ENCODE data around the gene HOOK2.
A peak's percentile ranks its signal among the peaks of the same experiment; 100 is the strongest.

HOOK2 gene

GRCh38 chr19:12749938-12750521 is 25.3 kb downstream of the HOOK2 start (continued):
- no peak for TF ChIP-seq ZNF23 (tag by site-specific recombination; IDR thresholded peaks at IDR 0.05; ENCODE audit: borderline replicate concordance)
- no peak for TF ChIP-seq ZBTB49 (tag by site-specific recombination; IDR thresholded peaks at IDR 0.05; ENCODE audit: low read depth)
- TF ChIP-seq KLF1 (tag by site-specific recombination; IDR thresholded peaks at IDR 0.05) = 0 out of 2 replicates have a peak, but pooled peaks have one; percentile 41
- TF ChIP-seq ZNF37A (tag by site-specific recombination; IDR thresholded peaks at IDR 0.05) = no peak
- no peak for TF ChIP-seq ZNF280C (tag by site-specific recombination; IDR thresholded peaks at IDR 0.05)
- TF ChIP-seq, protein P1, sequence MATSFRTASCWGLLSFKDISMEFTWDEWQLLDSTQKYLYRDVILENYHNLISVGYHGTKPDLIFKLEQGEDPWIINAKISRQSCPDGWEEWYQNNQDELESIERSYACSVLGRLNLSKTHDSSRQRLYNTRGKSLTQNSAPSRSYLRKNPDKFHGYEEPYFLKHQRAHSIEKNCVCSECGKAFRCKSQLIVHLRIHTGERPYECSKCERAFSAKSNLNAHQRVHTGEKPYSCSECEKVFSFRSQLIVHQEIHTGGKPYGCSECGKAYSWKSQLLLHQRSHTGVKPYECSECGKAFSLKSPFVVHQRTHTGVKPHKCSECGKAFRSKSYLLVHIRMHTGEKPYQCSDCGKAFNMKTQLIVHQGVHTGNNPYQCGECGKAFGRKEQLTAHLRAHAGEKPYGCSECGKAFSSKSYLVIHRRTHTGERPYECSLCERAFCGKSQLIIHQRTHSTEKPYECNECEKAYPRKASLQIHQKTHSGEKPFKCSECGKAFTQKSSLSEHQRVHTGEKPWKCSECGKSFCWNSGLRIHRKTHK (tag by site-specific recombination; IDR thresholded peaks at IDR 0.05) = no peak
- no peak for TF ChIP-seq KLF10 (tag by site-specific recombination; IDR thresholded peaks at IDR 0.05)
- TF ChIP-seq SP2 (tag by site-specific recombination; IDR thresholded peaks at IDR 0.05) = no peak
- no peak for TF ChIP-seq ZBTB6 (tag by site-specific recombination; IDR thresholded peaks at IDR 0.05)
- TF ChIP-seq, protein P2, sequence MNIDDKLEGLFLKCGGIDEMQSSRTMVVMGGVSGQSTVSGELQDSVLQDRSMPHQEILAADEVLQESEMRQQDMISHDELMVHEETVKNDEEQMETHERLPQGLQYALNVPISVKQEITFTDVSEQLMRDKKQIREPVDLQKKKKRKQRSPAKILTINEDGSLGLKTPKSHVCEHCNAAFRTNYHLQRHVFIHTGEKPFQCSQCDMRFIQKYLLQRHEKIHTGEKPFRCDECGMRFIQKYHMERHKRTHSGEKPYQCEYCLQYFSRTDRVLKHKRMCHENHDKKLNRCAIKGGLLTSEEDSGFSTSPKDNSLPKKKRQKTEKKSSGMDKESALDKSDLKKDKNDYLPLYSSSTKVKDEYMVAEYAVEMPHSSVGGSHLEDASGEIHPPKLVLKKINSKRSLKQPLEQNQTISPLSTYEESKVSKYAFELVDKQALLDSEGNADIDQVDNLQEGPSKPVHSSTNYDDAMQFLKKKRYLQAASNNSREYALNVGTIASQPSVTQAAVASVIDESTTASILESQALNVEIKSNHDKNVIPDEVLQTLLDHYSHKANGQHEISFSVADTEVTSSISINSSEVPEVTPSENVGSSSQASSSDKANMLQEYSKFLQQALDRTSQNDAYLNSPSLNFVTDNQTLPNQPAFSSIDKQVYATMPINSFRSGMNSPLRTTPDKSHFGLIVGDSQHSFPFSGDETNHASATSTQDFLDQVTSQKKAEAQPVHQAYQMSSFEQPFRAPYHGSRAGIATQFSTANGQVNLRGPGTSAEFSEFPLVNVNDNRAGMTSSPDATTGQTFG (tag by site-specific recombination; IDR thresholded peaks at IDR 0.05; ENCODE audit: borderline replicate concordance) = no peak
- TF ChIP-seq ZSCAN18 (tag by site-specific recombination; IDR thresholded peaks at IDR 0.05) = no peak
- TF ChIP-seq ZNF639 (tag by site-specific recombination; IDR thresholded peaks at IDR 0.05) = 0 out of 2 replicates have a peak, but pooled peaks have one; percentile 42
- no peak for TF ChIP-seq ZSCAN30 (tag by site-specific recombination; IDR thresholded peaks at IDR 0.05)
- TF ChIP-seq ZNF112 (tag by site-specific recombination; IDR thresholded peaks at IDR 0.05) = no peak
- no peak for TF ChIP-seq ZNF658 (tag by site-specific recombination; IDR thresholded peaks at IDR 0.05)
- no peak for TF ChIP-seq ZBTB7A (tag by site-specific recombination; IDR thresholded peaks at IDR 0.05; ENCODE audit: low read depth)
- TF ChIP-seq ZNF394 (tag by site-specific recombination; IDR thresholded peaks at IDR 0.05; ENCODE audit: borderline replicate concordance) = no peak
- TF ChIP-seq REST (tag by site-specific recombination; IDR thresholded peaks at IDR 0.05) = no peak
- no peak for TF ChIP-seq SP3 (tag by site-specific recombination; IDR thresholded peaks at IDR 0.05)
- TF ChIP-seq ZFP3 (tag by site-specific recombination; IDR thresholded peaks at IDR 0.05; ENCODE audit: low read depth) = no peak
- no peak for TF ChIP-seq ZBTB48 (tag by site-specific recombination; IDR thresholded peaks at IDR 0.05)

Measured in HEK293 (cell line).